HuH-7 (cell line): ENCODE results near the gene IFT57.
"Not testable (repeated sequence)": the region's sequence is repeated elsewhere in the genome, so short reads cannot be mapped to it uniquely, and the experiment has no call there.

ENCODE experiments used
- DNase-seq: peaks from one replicate; pipeline ENCODE4 v3.0.0; 2011; ENCODE audit warnings: low spot score

The IFT57 gene

DNA sequence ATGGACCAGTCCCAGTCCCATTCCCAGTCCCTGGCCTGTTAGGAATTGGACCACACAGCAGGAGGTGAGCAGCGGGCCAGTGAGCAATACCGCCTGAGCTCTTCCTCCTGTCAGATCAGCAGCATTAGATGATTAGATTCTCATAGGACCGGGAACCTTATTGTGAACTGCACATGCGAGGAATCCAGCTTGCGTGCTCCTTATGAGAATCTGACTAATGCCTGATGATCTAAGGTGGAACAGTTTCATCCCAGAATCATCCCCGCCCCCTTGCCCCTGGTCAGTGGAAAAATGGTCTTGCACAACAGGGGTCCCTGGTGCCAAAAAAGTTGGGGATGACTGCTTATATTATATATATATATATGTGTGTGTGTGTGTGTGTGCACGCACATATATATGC lies 63.1 kb downstream of the IFT57 start:
- no peak for DNase-seq

- DNase-seq = no peak
Observed at GRCh38 chr3:108158251-108158650, 64.0 kb downstream of the IFT57 start.

DNA sequence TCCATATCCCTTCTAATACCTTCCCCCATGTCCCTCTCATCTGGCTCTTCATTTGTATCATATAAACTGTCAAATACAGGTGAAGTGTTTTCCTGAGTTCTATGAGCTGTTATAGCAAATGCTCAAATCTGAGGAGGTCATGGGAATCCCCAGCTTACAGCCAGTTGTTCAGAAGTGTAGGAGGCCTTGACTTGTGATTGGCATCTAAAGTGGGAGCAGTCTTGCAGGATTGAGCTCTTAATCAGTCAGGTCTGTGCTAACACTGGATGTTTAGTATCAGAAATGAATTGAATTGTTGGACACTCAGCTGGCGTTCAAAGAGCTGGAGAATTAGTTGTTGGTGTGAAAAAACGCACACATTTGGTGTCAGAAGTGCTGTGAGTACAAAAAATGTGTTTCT lies 65.0 kb downstream of the IFT57 start:
- no peak for DNase-seq

GRCh38 chr3:108156312-108156853 lies 65.8 kb downstream of the IFT57 start:
- DNase-seq = no peak

DNA sequence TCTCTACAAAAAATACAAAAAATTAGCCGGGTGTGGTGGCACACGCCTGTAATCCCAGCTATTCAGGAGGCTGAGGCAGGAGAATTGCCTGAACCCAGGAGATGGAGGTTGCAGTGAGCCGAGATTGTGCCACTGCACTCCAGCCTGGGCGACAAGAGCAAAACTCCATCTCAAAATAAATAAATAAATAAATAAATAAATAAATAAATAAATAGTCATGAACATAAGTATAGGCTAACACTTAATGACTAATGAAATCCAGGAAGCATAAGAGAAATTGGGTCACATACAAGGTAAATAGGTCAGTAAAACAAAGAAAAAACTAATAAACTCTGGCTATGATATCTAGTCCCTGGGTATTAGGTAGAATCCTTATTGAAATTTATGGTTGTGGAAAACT lies 66.6 kb downstream of the IFT57 start:
- DNase-seq = not testable (repeated sequence)

GRCh38 chr3:108153451-108153981 lies 68.7 kb downstream of the IFT57 start:
- DNase-seq = peak; percentile 62

GRCh38 chr3:108152274-108152673 lies 70.0 kb downstream of the IFT57 start:
- no peak for DNase-seq

DNA sequence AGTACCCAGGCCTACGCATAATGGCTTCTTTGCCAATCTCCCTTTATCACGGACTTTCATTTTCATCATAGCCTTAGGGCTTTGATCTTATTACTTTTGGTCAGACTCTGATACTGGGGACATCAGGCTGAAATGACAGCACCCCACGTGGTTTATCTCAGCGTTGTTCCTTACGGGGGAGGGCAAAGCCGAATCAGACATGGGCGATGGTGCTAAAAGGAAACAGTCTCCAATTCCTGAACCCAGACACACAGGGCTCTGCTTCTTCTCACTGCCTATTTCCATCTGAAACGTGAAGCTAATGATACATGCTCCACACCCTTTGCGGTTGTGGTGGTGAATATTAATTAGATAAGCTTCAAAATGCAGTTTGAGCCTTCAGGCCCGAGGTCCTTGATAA lies 72.0 kb downstream of the IFT57 start:
- no peak for DNase-seq

- DNase-seq = no peak
Observed at GRCh38 chr3:108146139-108146538, 76.1 kb downstream of the IFT57 start.

DNA sequence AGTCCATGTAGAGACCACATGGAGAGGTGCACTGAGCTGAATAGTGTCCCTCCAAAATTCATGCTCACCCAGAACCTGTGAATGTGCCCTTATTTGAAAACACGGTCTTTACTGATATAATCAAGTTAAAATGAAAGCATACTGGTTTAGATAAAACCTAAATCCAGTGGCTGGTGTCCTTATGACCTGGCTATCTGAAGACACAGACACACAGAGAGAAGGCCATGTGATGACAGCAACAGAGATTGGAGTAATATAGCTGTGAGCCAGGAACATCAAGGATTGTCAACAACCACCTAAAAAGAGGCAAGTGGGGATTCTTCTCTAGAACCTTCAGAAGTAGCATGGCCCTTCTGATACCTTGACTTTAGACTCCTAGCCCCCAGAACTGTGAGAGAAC lies 76.6 kb downstream of the IFT57 start:
- DNase-seq = no peak

DNA sequence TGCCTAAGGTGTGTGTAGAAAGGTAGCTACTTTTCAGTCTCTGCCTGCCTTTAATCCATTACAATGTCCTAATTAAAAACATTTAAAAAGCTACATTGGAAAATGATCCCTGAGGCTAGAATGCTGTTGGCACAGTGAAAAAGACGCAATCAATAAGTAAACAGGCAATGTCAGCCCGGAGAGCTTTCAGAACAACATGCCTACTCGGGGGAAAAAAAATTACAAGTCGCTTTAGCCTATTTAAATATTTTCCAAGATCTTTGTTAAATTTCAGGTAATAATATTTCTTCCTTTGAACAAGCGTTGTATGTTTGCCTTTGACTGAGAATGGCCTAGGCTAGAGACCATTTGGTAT lies 84.8 kb downstream of the IFT57 start:
- DNase-seq = no peak

DNA sequence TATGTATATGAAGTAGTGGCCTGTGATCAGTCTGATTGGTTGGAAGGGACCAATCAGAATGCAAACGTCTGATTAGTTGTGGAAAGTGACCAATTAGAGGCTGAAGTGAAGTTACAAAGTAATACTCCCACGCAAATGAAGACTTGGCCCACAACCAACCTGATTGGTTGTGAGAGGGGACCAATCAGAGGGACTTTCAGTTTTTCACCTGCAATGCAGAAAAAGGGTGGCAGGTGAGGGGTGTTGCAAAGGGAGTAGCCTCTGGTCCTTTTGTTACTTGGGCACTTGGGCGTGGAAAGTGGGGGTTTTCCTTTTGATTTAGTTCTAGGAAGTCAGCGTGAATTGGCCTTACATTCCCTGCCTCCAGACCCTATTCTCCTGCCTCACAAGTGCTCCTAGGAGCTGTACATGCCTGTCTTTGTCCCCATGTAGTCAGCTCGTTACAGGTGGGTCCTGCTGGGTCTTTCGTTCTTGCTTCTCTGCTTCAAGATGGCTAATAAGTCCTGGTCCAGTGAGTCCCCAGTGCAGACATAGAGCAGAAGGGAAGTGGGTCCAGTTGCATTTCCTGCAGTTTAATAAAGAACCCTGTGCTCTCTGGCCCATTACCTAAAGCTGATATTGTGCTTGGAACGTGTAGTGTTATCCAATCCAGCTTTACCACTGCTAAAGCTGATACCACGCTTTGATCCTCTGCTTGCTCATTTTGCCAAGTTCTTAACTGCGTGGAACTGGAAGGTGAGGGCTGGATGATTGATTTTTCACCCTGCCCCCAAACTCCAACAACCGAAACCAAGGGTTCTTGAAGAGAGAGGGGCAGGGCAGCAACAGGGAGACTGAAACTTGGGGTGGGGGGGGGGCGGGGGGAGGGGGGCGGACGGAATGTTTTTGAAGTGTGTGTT lies 85.4 kb downstream of the IFT57 start:
- no peak for DNase-seq

GRCh38 chr3:108134555-108134880 lies 87.7 kb downstream of the IFT57 start:
- no peak for DNase-seq

DNA sequence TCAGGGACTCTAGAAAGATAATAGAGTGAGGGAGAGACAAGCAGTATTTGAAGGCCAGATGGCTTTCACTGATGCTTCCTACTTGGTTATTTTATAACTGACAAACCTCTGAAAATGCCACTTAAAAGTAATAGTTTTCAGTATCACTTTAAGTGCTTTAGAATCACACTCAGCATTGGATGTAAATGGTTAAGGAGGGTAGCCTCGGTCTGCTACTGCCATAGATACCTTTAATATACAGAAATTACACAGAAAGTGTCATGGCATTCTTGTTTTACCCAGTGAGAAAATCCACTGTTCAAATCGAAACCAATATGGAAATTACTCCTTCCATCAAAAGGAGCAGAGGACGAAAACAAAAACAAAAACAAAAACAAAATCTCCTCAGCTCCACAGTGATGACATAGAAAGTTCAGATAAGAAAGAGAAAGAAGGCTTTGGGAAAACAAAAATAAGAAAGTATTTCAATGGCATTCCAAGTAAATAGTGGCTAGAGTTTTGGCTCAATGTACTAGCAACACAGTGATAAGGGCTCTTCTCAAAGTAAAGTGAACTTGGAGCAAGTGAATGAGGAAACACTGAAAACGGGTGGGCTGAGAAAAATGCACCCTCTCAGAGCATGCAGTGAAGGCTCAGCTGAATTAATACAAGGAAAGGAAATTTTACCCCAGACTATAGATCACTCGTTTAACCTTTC lies 88.2 kb downstream of the IFT57 start:
- no peak for DNase-seq

DNA sequence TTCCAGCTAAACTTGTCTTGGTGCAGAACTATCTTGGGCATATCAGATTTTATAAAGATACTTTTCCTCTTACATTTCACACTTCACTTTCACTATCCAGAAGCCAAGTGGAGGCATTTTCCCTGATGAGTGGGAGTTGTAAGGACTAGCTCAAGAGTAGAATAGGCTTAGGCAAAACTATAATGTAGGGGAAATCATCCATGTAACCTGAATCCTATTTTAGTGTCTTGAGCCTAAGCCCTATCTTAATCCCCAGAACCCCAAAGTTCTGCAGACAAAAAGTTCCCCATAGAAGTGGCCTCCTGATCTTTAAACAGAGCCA lies 89.2 kb downstream of the IFT57 start:
- no peak for DNase-seq

- DNase-seq = no peak
Observed at GRCh38 chr3:108131475-108132134, 90.6 kb downstream of the IFT57 start.

DNA sequence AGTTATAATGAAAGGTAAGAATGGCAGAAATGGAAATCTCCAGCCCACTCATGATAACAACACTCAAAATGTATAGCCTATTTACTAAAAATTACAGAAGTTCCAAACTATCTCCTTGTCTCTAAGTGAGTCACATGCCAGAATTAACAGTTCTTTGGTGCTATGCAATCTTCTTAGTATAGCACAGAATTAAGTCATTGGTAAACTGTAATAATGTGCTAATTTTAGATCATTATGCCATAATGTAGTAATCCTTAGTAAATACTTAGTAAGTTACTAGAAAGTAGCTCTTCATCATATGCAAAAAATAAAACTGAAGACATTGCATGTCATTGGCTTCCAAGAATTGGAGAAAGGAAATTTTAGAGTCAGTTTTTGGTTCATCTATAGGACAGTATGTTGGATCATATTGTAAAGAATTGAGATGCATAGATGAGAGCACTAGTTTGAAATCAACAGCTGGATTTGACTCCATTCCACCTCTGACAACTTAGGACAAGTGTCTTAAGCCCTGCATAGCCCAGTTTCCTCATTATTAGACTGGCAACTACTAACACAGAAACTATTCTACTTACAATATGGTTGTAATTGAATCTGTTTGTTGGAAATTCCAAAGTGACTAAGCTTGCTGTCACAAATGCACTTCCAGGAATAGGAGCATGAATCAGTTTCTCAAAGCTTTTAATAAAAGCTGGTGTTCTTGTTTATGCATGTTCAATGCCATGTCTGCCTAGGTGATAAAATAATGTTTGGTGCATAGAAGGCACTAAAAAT lies 91.3 kb downstream of the IFT57 start:
- no peak for DNase-seq

DNA sequence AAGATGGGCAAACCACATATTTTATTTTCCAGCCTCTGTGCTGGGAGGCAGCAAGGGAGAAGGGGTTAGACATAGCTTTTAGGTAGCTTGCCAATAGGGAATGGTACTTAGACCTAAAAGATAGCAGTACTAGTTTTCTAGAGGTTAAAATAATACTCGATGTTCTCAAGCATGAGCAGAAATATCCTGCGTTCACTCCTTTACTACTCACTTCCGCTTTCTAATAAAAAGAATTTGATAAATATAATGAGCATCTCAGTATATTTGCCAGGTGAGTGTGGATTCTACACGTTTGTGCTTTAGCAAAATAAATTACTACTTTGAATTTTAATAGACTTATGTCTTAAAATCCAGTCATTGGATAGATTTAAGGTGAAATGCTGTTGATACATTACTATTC lies 92.0 kb downstream of the IFT57 start:
- no peak for DNase-seq

GRCh38 chr3:108127301-108127988 lies 94.8 kb downstream of the IFT57 start:
- no peak for DNase-seq

DNA sequence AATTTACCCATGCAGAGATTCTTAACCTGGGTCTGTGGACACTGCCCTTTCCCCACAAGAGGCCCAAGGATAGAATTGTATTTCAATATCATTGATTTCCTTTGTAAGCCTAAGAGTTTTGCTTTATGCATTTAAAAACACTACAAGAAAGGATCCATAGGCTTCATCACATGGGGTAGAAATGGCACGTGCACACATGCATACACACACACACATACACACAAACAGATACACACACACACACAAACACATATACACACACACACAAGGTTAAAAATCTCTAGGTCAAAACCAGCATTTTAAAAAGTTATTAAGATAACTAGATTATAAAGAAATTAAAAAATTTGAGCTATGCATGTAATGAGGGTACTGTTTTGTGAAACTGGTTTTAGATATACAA lies 95.9 kb downstream of the IFT57 start:
- DNase-seq = no peak

GRCh38 chr3:108125550-108126071 lies 96.6 kb downstream of the IFT57 start:
- no peak for DNase-seq
